Right lobe of liver (tissue), 4 donors: ENCODE results near the gene PVALEF.

Experiments
- CTCF ChIP-seq, 4 donors: fragments of 200-600 bp in 3 of 4; fragments of 450-650 bp in 1 of 4; IDR thresholded peaks; one replicate each; pipeline versions ENCODE4 v1.5.1 to v1.8.0; 2016 to 2022; ENCODE audit warnings: antibody characterized with exemption in 4 of 4, mild to moderate bottlenecking in 2 of 4
- POLR2A ChIP-seq: fragments of 450-650 bp; IDR thresholded peaks from one replicate; pipeline ENCODE4 v1.6.1; 2017; ENCODE audit warnings: antibody characterized with exemption, mild to moderate bottlenecking
- donor health status: DM: no; HTN: no; CAD: no.
- donor health status: DM: no; HTN: no; CAD: no.
- donor health status: DM: no; HTN: yes; CAD: no.

- TF ChIP-seq CTCF (IDR thresholded peaks at IDR 0.05), result no peak
- no peak for TF ChIP-seq POLR2A
Observed at GRCh38 chr17:81147701-81148100, 17.6 kb upstream of the PVALEF start.
